ENCODE results near the gene TMEM259.

Gene TMEM259

GRCh38 chr19:1004204-1004802 lies 16.6 kb downstream of the TMEM259 start:
- no peak for DNase-seq (ENCODE audit: low read depth in 2 of 2)

- no peak for DNase-seq (ENCODE audit: low read depth in 2 of 2)
These were observed 17.6 kb downstream of the TMEM259 start for GRCh38 chr19:1003283-1003682.

- no peak for DNase-seq (ENCODE audit: low read depth in 2 of 2)
These were observed 18.3 kb downstream of the TMEM259 start for GRCh38 chr19:1002600-1002999.

GRCh38 chr19:1001538-1002166 lies 19.3 kb downstream of the TMEM259 start:
- DNase-seq (ENCODE audit: low read depth in 2 of 2), result peak; percentile 49 to 68

GRCh38 chr19:1000591-1001537 lies 20.1 kb downstream of the TMEM259 start:
- no peak for DNase-seq (ENCODE audit: low read depth in 2 of 2)

GRCh38 chr19:1000095-1000494 lies 20.8 kb downstream of the TMEM259 start, which contains the start of gene GRIN3B:
GRIN3B (plus strand) TSS chr19:1000419; CDS start chr19:1000438, 19 bp downstream.
- DNase-seq (ENCODE audit: low read depth in 2 of 2), result peak; percentile 66 to 70

- DNase-seq (ENCODE audit: low read depth in 2 of 2), result no peak
These were observed 21.6 kb downstream of the TMEM259 start for GRCh38 chr19:999379-999719.

- no peak for DNase-seq (ENCODE audit: low read depth in 2 of 2)
These were observed 22.9 kb downstream of the TMEM259 start for GRCh38 chr19:998064-998463.

GRCh38 chr19:996051-996838 lies 24.7 kb downstream of the TMEM259 start:
- peak; percentile 47 to 56 for DNase-seq (ENCODE audit: low read depth in 2 of 2)

- no peak for DNase-seq (ENCODE audit: low read depth in 2 of 2)
These were observed 25.7 kb downstream of the TMEM259 start for GRCh38 chr19:995051-995827.

- DNase-seq (ENCODE audit: low read depth in 2 of 2), result no peak
These were observed 26.4 kb downstream of the TMEM259 start for GRCh38 chr19:994516-994915.

GRCh38 chr19:993831-994393 lies 27.0 kb downstream of the TMEM259 start:
- no peak for DNase-seq (ENCODE audit: low read depth in 2 of 2)

GRCh38 chr19:993361-993830 lies 27.5 kb downstream of the TMEM259 start:
- no peak for DNase-seq (ENCODE audit: low read depth in 2 of 2)

- DNase-seq (ENCODE audit: low read depth in 2 of 2), result no peak
These were observed 28.3 kb downstream of the TMEM259 start for GRCh38 chr19:992670-993055.

- DNase-seq (ENCODE audit: low read depth in 2 of 2), result no peak
These were observed 28.8 kb downstream of the TMEM259 start for GRCh38 chr19:991932-992669.

GRCh38 chr19:991174-991931 lies 29.6 kb downstream of the TMEM259 start:
- peak; percentile 61 to 88 for DNase-seq (ENCODE audit: low read depth in 2 of 2)

GRCh38 chr19:990746-991145 lies 30.2 kb downstream of the TMEM259 start:
- no peak for DNase-seq (ENCODE audit: low read depth in 2 of 2)

- DNase-seq (ENCODE audit: low read depth in 2 of 2), result no peak
These were observed 30.8 kb downstream of the TMEM259 start for GRCh38 chr19:990119-990571.

All from stimulated activated CD4-positive, alpha-beta T cell treated with anti-CD3 and anti-CD28 coated beads, Interleukin-4, amount 100 ng/mL, for 48 hours (primary cell).